ENCODE data around the gene SEMA5A. TPM values are rescaled to one million over a fixed set of nuclear protein-coding genes. Genes with fewer than 3 reads are reported as not detected.

Gene SEMA5A
- total RNA-seq, 4 donors from 2014 or later, result 2.3 to 4.7 (median 3.7) TPM

GRCh38 chr5:9557696-9558095 lies 11.8 kb upstream of the SEMA5A start:
- ATAC-seq, result no peak
- H3K4me3 ChIP-seq, result no peak overlapping the region
- H3K9me3 ChIP-seq, result no peaks in the 10 kb centered on the region
- WGBS, 2 donors (ENCODE audit: low coverage in 1 of 2), result 65 to 88% methylated on average over 2 of the region's 2 CpGs
- H3K4me1 ChIP-seq, result no peaks in the 10 kb centered on the region
- no peak overlapping the region for H3K27ac ChIP-seq
- H3K27me3 ChIP-seq, result no peaks in the 10 kb centered on the region
- no peak for TF ChIP-seq POLR2A (IDR thresholded peaks at IDR 0.05)
- TF ChIP-seq CTCF (IDR thresholded peaks at IDR 0.05), result no peak
- TF ChIP-seq EP300 (IDR thresholded peaks at IDR 0.05), result no peak
- H3K36me3 ChIP-seq, result no peaks in the 10 kb centered on the region

GRCh38 chr5:9555961-9556360 lies 10.1 kb upstream of the SEMA5A start:
- no peaks in the 10 kb centered on the region for H3K27me3 ChIP-seq
- no peaks in the 10 kb centered on the region for H3K9me3 ChIP-seq
- H3K27ac ChIP-seq, result no peak overlapping the region
- no peak for ATAC-seq
- WGBS, 2 donors (ENCODE audit: low coverage in 1 of 2), result 92 to 97% methylated on average over 4 of the region's 4 CpGs
- no peak for TF ChIP-seq POLR2AphosphoS5 (IDR thresholded peaks at IDR 0.05)
- TF ChIP-seq EP300 (IDR thresholded peaks at IDR 0.05), result no peak
- no peak for TF ChIP-seq POLR2A (IDR thresholded peaks at IDR 0.05)
- TF ChIP-seq CTCF (IDR thresholded peaks at IDR 0.05), result no peak
- peaks cover 0 to 12% of the 10 kb centered on the region in 2 donors for H3K36me3 ChIP-seq
- H3K4me3 ChIP-seq, result no peak overlapping the region
- H3K4me1 ChIP-seq, result no peaks in the 10 kb centered on the region

GRCh38 chr5:9554122-9554521 lies 8.2 kb upstream of the SEMA5A start:
- Histone ChIP-seq H3K36me3 (peaks cover 0 to 29% of the 10 kb centered on the region in 2 donors), H3K27ac (no peak overlapping the region), H3K27me3 (no peaks in the 10 kb centered on the region), H3K9me3 (no peaks in the 10 kb centered on the region), H3K4me3 (no peak overlapping the region), H3K4me1 (no peaks in the 10 kb centered on the region)
- WGBS, 2 donors (ENCODE audit: low coverage in 1 of 2), result 90 to 92% methylated on average over 4 to 5 of the region's 5 CpGs
- no peak for ATAC-seq
- TF ChIP-seq POLR2AphosphoS5 (IDR thresholded peaks at IDR 0.05) (no peak), CTCF (IDR thresholded peaks at IDR 0.05) (no peak), EP300 (IDR thresholded peaks at IDR 0.05) (no peak), POLR2A (IDR thresholded peaks at IDR 0.05) (no peak)

DNA sequence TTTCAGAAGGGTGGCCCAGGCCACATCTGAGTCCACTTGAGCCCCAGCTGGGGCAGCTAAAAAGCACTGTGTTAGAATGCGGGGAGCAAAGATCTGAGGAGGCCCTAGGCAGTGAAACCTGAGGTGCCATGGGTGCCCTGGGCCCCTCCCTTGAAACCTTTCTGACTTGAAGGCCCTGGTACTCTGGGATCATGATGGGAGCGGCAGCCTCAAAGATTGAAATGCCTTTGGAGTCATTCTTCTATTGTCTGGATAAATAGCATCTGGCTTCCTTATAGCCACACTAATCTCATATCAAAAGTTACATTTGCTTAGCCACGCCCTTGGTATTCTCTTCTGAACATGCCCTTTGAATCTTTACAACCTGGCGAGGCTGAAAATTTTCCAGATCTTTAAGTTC lies 7.7 kb upstream of the SEMA5A start:
- TF ChIP-seq EP300 (IDR thresholded peaks at IDR 0.05) (no peak), CTCF (IDR thresholded peaks at IDR 0.05) (no peak), POLR2AphosphoS5 (IDR thresholded peaks at IDR 0.05) (no peak), POLR2A (IDR thresholded peaks at IDR 0.05) (no peak)
- Histone ChIP-seq H3K4me3 (no peak overlapping the region), H3K4me1 (no peaks in the 10 kb centered on the region), H3K27me3 (no peaks in the 10 kb centered on the region), H3K27ac (no peak overlapping the region), H3K9me3 (no peaks in the 10 kb centered on the region), H3K36me3 (peaks cover 0 to 31% of the 10 kb centered on the region in 2 donors)
- 93 to 97% methylated on average over 2 to 3 of the region's 4 CpGs for WGBS, 2 donors (ENCODE audit: low coverage in 1 of 2)
- ATAC-seq, result no peak

DNA sequence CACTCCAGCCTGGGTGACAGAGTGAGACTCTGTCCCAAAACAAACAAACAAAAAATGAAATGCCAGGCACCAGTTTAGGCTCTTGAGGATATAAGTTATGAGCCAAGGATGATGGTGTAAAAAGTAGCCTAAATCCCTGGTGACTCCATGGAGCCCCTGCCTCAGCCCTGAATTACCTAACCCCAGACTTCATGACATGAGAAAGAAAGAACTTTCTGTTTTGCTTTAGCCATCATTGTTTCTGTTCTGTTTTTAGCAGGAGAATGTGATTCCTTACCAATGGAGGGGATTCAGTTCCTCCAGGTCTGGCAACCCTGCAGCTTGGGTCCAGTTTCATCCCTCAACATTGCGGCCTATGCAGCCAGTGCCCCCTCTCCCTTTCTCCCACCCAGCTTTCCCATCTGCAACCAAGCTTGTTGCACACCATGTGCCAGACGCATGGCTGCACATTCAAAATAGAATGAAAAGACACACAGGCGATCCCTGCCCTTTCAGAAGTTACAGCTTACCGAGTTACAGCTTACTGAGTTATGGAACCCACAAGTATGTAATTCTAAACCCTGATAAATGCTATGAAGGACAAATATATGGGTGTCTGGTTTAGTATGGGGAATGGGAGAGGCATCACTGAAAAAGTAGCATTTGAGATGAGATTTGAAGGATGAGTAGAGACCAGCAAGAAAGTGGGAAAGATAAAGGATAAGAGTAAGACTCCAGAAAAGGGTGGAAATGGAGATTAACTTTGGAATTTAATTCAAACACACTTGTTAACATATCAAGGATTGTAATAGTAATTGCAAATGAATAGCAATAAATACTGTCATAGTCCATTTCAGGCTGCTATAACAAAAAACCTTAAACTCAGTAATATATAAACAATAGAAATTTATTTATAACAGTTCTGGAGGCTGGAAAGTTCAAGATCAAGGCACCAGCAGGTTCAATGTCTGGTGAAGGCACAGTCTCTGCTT lies 6.0 kb upstream of the SEMA5A start:
- no peak for ATAC-seq
- no peak overlapping the region for H3K4me3 ChIP-seq
- no peak overlapping the region for H3K27ac ChIP-seq
- WGBS, 2 donors (ENCODE audit: low coverage in 1 of 2), result 95 to 100% methylated on average over 3 to 4 of the region's 4 CpGs
- H3K27me3 ChIP-seq, result no peaks in the 10 kb centered on the region
- TF ChIP-seq EP300 (IDR thresholded peaks at IDR 0.05) (no peak), POLR2A (IDR thresholded peaks at IDR 0.05) (no peak), POLR2AphosphoS5 (IDR thresholded peaks at IDR 0.05) (no peak), CTCF (IDR thresholded peaks at IDR 0.05) (no peak)
- peaks cover 0 to 14% (median 3%) of the 10 kb centered on the region in 3 donors for H3K4me1 ChIP-seq
- peaks cover 0 to 31% of the 10 kb centered on the region in 2 donors for H3K36me3 ChIP-seq
- H3K9me3 ChIP-seq, result no peaks in the 10 kb centered on the region

Measured in gastroesophageal sphincter (tissue), 4 donors.